GM12878 (cell line): ENCODE results near the gene TMEM167B. TPM values are rescaled to one million over a fixed set of nuclear protein-coding genes. Genes with fewer than 3 reads are reported as not detected.

Experiments
- ATAC-seq: fragments of 200-7000 bp; cut with Tn5 transposase; 3 replicates; pipeline ENCODE4 v1.9.1; 2020; ENCODE audit warnings: mild to moderate bottlenecking, moderate library complexity
- BruUV-seq: library from RNA; stranded (reverse); fragments of 400-500 nt; replicated peaks from 2 replicates; lab custom pipeline; 2021; lab: Mats Ljungman, UMichigan
- CTCF ChIA-PET: fragments of 300-600 bp; sonication (Branson Sonifier 250); formaldehyde crosslinking; extraction: SDS; loops from one replicate; lab custom pipeline; 2021; ENCODE audit warnings: inconsistent platforms; lab: Yijun Ruan, JAX
- POLR2A ChIA-PET: fragments of 350-600 bp; formaldehyde crosslinking; extraction: SDS; loops from one replicate; lab custom pipeline; 2021; ENCODE audit warnings: inconsistent platforms; lab: Charles Lee
- RAD21 ChIA-PET: fragments of 300-600 bp; sonication (Branson Sonifier 250); formaldehyde crosslinking; loops from one replicate; lab custom pipeline; 2023; ENCODE audit warnings: antibody characterized with exemption; ENCODE audit not compliant: unreplicated experiment; lab: Charles Lee
- SMC1A ChIA-PET: fragments of 300-600 bp; sonication (Branson Sonifier 250); formaldehyde crosslinking; loops from one replicate; lab custom pipeline; 2023; ENCODE audit not compliant: unreplicated experiment, uncharacterized antibody; lab: Charles Lee
- DNase-seq: peaks from one replicate; pipeline ENCODE4 v3.0.0-alpha.2; 2011; ENCODE audit warnings: low read depth, low spot score
- FAIRE-seq: peaks from 3 replicates; lab custom pipeline; 2011; peaks lifted over from hg19 to GRCh38; lab: Jason Lieb, UNC
- H2AFZ ChIP-seq: 2 replicates; pipeline ENCODE4 v1.6.0; 2011; ENCODE audit warnings: low read depth, low read length, control low read depth; ENCODE audit not compliant: control insufficient read depth
- H3K27ac ChIP-seq: 2 replicates; pipeline ENCODE4 v1.5.1; 2011; ENCODE audit warnings: control low read depth; ENCODE audit not compliant: control insufficient read depth, insufficient read depth
- H3K27me3 ChIP-seq, 2 experiments: replicated peaks in 1 of 2; 2 replicates each; pipeline versions ENCODE4 v1.6.0 to v1.6.1; 2011; ENCODE audit warnings: low read length in 1 of 2; ENCODE audit not compliant: control insufficient read depth in 2 of 2, insufficient read depth in 2 of 2
- H3K36me3 ChIP-seq, 2 experiments: 2 replicates each; pipeline ENCODE4 v1.5.1; 2011; ENCODE audit warnings: low read length in 1 of 2; ENCODE audit not compliant: control insufficient read depth in 2 of 2, insufficient read depth in 2 of 2
- H3K4me1 ChIP-seq: 2 replicates; pipeline ENCODE4 v1.6.1; 2011; ENCODE audit warnings: mild to moderate bottlenecking, low read length, moderate library complexity, mixed read lengths; ENCODE audit not compliant: control insufficient read depth, insufficient read depth
- H3K4me2 ChIP-seq: 2 replicates; pipeline ENCODE4 v1.6.0; 2011; ENCODE audit warnings: control low read depth; ENCODE audit not compliant: control insufficient read depth, insufficient read depth
- H3K4me3 ChIP-seq: fragments of 200-600 bp; sonication (generic); 2 replicates; pipeline ENCODE4 v1.5.1; 2016
- H3K79me2 ChIP-seq: 2 replicates; pipeline ENCODE4 v1.6.0; 2011; ENCODE audit warnings: low read length; ENCODE audit not compliant: control insufficient read depth, insufficient read depth
- H3K9ac ChIP-seq: 2 replicates; pipeline ENCODE4 v1.8.0; 2011; ENCODE audit warnings: low read length, control low read depth, mixed read lengths; ENCODE audit not compliant: control insufficient read depth, insufficient read depth
- H3K9me3 ChIP-seq: replicated peaks from 3 replicates; pipeline ENCODE4 v1.5.1; 2011; ENCODE audit warnings: mild to moderate bottlenecking, low read length; ENCODE audit not compliant: control insufficient read depth, insufficient read depth
- H4K20me1 ChIP-seq: 2 replicates; pipeline ENCODE4 v1.6.0; 2011; ENCODE audit not compliant: control insufficient read depth, insufficient read depth
- CHD4 ChIP-seq: fragments of 200-600 bp; sonication (generic); IDR thresholded peaks from 2 replicates; pipeline ENCODE4 v1.6.1; 2016; ENCODE audit warnings: mild to moderate bottlenecking
- FOXK2 ChIP-seq: fragments of 450-650 bp; IDR thresholded peaks from 2 replicates; pipeline ENCODE4 v1.6.1; 2017; ENCODE audit warnings: mild to moderate bottlenecking, moderate library complexity
- IKZF2 ChIP-seq, 2 experiments: fragments of 450-650 bp; IDR thresholded peaks; 2 replicates each; pipeline ENCODE4 v1.6.1; 2017; ENCODE audit warnings: mild to moderate bottlenecking in 2 of 2, moderate library complexity in 2 of 2
- SMAD1 ChIP-seq: fragments of 450-650 bp; IDR thresholded peaks from 2 replicates; pipeline ENCODE4 v1.6.1; 2018; ENCODE audit warnings: mild to moderate bottlenecking, low read depth; ENCODE audit not compliant: partially characterized antibody
- SMAD5 ChIP-seq: IDR thresholded peaks from 2 replicates; pipeline ENCODE4 v1.6.1; 2016; ENCODE audit warnings: antibody characterized with exemption, low read depth
- SUPT20H ChIP-seq: IDR thresholded peaks from 2 replicates; pipeline ENCODE4 v1.6.1; 2011; ENCODE audit warnings: low read depth, mild to moderate bottlenecking, low read length, moderate library complexity, borderline replicate concordance; ENCODE audit not compliant: control insufficient read depth
- TARDBP ChIP-seq: IDR thresholded peaks from 2 replicates; pipeline ENCODE4 v1.6.1; 2016; ENCODE audit warnings: borderline replicate concordance
- TCF3 ChIP-seq: IDR thresholded peaks from 2 replicates; pipeline ENCODE4 v1.6.1; 2012; ENCODE audit warnings: low read depth, mild to moderate bottlenecking, low read length, borderline replicate concordance; ENCODE audit not compliant: insufficient read depth
- TCF7 ChIP-seq: IDR thresholded peaks from 2 replicates; pipeline ENCODE4 v1.6.1; 2014; ENCODE audit warnings: antibody characterized with exemption, borderline replicate concordance
- ZNF274 ChIP-seq: IDR thresholded peaks from one replicate; pipeline ENCODE4 v1.8.0; 2011; ENCODE audit not compliant: insufficient read length, insufficient read depth
- WGBS: methylation state at CpG from one replicate; pipeline ENCODE4 v1.1.6; 2016; ENCODE audit warnings: low lambda C conversion rate; ENCODE audit not compliant: insufficient replicate concordance, insufficient coverage; ENCODE audit errors: missing lambda C conversion rate; 5-methylcytosine and 5-hydroxymethylcytosine counted together
- in situ Hi-C: fragments of 300-500 bp; cut with MboI; formaldehyde crosslinking; loops from 9 replicates; pipeline ENCODE4 v1.14.3; 2018; ENCODE audit warnings: mixed read lengths
- intact Hi-C: fragments of 100-400 bp; cut with micrococcal nuclease; formaldehyde crosslinking; loops from one replicate; pipeline ENCODE4 v1.14.2; 2022; ENCODE audit not compliant: unreplicated experiment
- polyA plus RNA-seq, 11 experiments: library from polyadenylated mRNA; depleted of rRNA in 4 of 11; unstranded in 6 of 11; stranded (reverse) in 5 of 11; fragments of >200 nt; fragmentation: Nextera tagmentation in 4 of 11; fragmentation: Illumina TruSeq in 1 of 11; extraction: Ambion mirVana in 4 of 11; extraction: Trizol in 1 of 11; gene quantifications; 1 replicate in 1 of 11; 2 replicates in 10 of 11; pipeline versions ENCODE4 v1.2.1 to v1.2.3, GENCODE V29; 2011 to 2016; ENCODE audit warnings: inconsistent platforms in 2 of 11, missing spikeins in 2 of 11, low read depth in 1 of 11
- total RNA-seq, 4 experiments: library from RNA; depleted of rRNA in 3 of 4; stranded (reverse); fragments of >200 nt in 3 of 4; fragmentation: Illumina TruSeq in 1 of 4; extraction: Trizol in 1 of 4; gene quantifications; 2 replicates each; pipeline versions ENCODE4 v1.2.1 to v1.2.3, GENCODE V29; 2013 to 2021
- TF ChIP-seq, protein P1 (sequence below): fragments of 150-350 bp; IDR thresholded peaks from 2 replicates; pipeline ENCODE4 v1.6.1; 2014; ENCODE audit warnings: mild to moderate bottlenecking, low read depth, low read length
- TF ChIP-seq, protein P2 (sequence below): fragments of 450-650 bp; IDR thresholded peaks from 2 replicates; pipeline ENCODE4 v1.6.1; 2016; ENCODE audit warnings: mild to moderate bottlenecking, moderate library complexity, borderline replicate concordance
- TF ChIP-seq, protein P3 (sequence below): IDR thresholded peaks from 2 replicates; pipeline ENCODE4 v1.6.1; 2012; ENCODE audit warnings: mild to moderate bottlenecking, low read depth, low read length

TMEM167B gene
- total and polyA plus RNA-seq, 10 of the 15 experiments (the other 5 are each of a cell fraction or from before 2014, with no cell fraction given) = 15.6 to 26.1 (median 21.1) TPM

DNA sequence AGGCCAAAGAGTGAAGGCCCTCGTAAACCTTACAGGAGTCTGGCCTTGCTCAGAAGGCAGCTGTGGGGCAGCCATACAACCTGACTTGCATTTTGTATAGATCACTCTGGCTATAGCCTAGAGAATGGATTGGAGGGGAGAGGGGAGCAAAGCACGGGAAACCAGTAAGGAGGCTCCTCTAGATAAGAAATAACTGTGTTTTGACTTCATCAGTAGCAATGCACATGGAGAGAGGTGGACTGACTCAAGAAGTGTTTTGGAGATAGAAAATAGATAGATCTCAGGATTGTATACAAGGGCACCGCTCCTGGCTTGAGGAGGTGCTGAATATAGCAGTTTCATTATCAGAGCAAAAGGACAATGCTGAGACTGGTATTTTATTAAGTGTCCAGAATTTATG lies 49.8 kb downstream of the TMEM167B start (continued):
- TF ChIP-seq, protein P1, sequence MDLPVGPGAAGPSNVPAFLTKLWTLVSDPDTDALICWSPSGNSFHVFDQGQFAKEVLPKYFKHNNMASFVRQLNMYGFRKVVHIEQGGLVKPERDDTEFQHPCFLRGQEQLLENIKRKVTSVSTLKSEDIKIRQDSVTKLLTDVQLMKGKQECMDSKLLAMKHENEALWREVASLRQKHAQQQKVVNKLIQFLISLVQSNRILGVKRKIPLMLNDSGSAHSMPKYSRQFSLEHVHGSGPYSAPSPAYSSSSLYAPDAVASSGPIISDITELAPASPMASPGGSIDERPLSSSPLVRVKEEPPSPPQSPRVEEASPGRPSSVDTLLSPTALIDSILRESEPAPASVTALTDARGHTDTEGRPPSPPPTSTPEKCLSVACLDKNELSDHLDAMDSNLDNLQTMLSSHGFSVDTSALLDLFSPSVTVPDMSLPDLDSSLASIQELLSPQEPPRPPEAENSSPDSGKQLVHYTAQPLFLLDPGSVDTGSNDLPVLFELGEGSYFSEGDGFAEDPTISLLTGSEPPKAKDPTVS = no peak
- TF ChIP-seq, protein P2, sequence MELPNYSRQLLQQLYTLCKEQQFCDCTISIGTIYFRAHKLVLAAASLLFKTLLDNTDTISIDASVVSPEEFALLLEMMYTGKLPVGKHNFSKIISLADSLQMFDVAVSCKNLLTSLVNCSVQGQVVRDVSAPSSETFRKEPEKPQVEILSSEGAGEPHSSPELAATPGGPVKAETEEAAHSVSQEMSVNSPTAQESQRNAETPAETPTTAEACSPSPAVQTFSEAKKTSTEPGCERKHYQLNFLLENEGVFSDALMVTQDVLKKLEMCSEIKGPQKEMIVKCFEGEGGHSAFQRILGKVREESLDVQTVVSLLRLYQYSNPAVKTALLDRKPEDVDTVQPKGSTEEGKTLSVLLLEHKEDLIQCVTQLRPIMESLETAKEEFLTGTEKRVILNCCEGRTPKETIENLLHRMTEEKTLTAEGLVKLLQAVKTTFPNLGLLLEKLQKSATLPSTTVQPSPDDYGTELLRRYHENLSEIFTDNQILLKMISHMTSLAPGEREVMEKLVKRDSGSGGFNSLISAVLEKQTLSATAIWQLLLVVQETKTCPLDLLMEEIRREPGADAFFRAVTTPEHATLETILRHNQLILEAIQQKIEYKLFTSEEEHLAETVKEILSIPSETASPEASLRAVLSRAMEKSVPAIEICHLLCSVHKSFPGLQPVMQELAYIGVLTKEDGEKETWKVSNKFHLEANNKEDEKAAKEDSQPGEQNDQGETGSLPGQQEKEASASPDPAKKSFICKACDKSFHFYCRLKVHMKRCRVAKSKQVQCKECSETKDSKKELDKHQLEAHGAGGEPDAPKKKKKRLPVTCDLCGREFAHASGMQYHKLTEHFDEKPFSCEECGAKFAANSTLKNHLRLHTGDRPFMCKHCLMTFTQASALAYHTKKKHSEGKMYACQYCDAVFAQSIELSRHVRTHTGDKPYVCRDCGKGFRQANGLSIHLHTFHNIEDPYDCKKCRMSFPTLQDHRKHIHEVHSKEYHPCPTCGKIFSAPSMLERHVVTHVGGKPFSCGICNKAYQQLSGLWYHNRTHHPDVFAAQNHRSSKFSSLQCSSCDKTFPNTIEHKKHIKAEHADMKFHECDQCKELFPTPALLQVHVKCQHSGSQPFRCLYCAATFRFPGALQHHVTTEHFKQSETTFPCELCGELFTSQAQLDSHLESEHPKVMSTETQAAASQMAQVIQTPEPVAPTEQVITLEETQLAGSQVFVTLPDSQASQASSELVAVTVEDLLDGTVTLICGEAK = no peak
- no peak for TF ChIP-seq TARDBP
- no peak for TF ChIP-seq SMAD1
- no peak for TF ChIP-seq IKZF2 (IDR thresholded peaks at IDR 0.05)
- no peak for TF ChIP-seq TCF7
- TF ChIP-seq FOXK2 = no peak
- TF ChIP-seq, all 136 proteins: peak for 0

DNA sequence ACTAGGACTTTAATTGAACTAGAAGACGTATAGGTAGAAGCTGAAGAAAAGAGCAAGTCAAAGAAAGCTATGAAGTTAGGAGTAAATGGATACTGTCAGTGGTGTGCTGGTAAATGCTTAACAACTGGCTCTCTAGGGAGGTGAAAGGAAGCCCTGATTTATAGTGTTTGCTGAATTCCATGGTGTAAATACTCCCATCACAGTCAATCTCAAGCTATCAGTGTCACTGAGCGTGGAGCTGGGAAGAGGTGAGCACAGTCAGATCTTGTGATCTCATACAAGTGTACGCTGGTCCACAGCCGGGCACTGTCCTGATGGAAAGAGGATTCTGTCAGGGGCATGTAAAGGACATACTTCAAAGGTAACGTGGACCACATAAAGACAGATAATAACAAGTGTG lies 51.7 kb downstream of the TMEM167B start:
- H3K4me2 ChIP-seq = no peak overlapping the region
- in situ Hi-C loops = no loop called here
- DNase-seq (no peak), ATAC-seq (no peak), FAIRE-seq (no peak)
- ChIA-PET POLR2A (no interaction called here), RAD21 (no interaction called here), CTCF (interaction anchor here (0.8 kb wide), 1 partner anchor 14 kb away, joined by 3 read pairs; no protein-coding TSS in a partner anchor), SMC1A (no interaction called here)
- 54% methylated on average over 5 of the region's 5 CpGs for WGBS
- no peaks in the 10 kb centered on the region for H3K9me3 ChIP-seq
- H3K79me2 ChIP-seq = no peaks in the 10 kb centered on the region
- H3K9ac ChIP-seq = no peak overlapping the region
- H3K27me3 ChIP-seq = no peaks in the 10 kb centered on the region
- intact Hi-C loops = no loop called here
- H2AFZ ChIP-seq = no peak overlapping the region
- H3K27ac ChIP-seq = no peak overlapping the region
- no peak overlapping the region for H3K4me3 ChIP-seq
- BruUV-seq = no TSS peak
- no peaks in the 10 kb centered on the region for H4K20me1 ChIP-seq
- H3K36me3 ChIP-seq = no peaks in the 10 kb centered on the region
- H3K4me1 ChIP-seq = no peaks in the 10 kb centered on the region
- TF ChIP-seq SMAD5 = no peak
- no peak for TF ChIP-seq ZNF274
- no peak for TF ChIP-seq TCF3
- TF ChIP-seq SUPT20H = no peak
- TF ChIP-seq, protein P3, sequence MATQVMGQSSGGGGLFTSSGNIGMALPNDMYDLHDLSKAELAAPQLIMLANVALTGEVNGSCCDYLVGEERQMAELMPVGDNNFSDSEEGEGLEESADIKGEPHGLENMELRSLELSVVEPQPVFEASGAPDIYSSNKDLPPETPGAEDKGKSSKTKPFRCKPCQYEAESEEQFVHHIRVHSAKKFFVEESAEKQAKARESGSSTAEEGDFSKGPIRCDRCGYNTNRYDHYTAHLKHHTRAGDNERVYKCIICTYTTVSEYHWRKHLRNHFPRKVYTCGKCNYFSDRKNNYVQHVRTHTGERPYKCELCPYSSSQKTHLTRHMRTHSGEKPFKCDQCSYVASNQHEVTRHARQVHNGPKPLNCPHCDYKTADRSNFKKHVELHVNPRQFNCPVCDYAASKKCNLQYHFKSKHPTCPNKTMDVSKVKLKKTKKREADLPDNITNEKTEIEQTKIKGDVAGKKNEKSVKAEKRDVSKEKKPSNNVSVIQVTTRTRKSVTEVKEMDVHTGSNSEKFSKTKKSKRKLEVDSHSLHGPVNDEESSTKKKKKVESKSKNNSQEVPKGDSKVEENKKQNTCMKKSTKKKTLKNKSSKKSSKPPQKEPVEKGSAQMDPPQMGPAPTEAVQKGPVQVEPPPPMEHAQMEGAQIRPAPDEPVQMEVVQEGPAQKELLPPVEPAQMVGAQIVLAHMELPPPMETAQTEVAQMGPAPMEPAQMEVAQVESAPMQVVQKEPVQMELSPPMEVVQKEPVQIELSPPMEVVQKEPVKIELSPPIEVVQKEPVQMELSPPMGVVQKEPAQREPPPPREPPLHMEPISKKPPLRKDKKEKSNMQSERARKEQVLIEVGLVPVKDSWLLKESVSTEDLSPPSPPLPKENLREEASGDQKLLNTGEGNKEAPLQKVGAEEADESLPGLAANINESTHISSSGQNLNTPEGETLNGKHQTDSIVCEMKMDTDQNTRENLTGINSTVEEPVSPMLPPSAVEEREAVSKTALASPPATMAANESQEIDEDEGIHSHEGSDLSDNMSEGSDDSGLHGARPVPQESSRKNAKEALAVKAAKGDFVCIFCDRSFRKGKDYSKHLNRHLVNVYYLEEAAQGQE = no peak
- TF ChIP-seq CHD4 = no peak
